GM18873 (cell line): ENCODE data around the gene ARAP1.

Experiments
- ATAC-seq: cut with Tn5 transposase; IDR thresholded peaks from one replicate; pipeline ENCODE4 v1.9.1; 2021; ENCODE audit warnings: mild to moderate bottlenecking, moderate library complexity, moderate number of reproducible peaks; ENCODE audit not compliant: unreplicated experiment, low FRiP score

The ARAP1 gene

DNA sequence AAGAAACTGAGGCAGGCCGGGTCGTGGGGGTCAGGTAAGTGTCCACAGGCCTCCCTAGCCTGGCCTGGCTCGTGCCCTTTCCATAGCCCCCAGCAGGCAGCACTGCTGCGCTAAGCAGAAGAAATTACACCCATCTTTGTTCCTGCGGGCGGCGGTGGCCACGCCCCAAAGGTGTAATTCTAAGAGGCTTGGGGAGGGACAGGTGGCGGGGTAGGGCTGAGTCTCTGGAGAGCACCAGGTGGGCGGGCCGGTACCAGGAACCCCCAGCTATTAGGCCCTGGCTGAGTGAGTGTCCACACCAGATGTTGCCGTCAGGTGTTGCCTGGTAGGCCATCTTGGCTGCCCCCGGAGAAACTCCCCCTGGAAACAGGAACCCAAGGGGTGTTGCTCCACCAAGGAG lies 12.3 kb upstream of the ARAP1 start:
- no peak for ATAC-seq

DNA sequence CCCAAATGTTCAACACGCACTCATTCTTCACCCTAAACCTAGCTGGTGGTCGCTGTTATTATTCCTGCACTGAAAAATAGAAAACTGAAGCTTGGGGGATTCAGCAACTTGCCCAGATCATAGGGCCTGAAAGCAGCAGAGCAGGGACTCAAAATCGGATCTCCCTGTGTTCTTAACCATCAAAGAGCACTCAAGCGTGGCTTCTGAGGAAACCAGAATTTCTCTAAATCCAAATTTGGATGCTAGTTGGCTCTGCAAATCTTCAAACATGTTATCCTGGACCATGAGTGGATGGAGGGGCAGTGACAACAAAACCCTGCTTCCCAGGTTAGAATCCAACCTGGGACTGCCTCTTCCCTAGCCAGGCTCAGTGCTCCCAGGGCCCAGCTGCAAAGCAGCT lies 11.6 kb upstream of the ARAP1 start:
- no peak for ATAC-seq

- ATAC-seq, result peak; percentile 60
Observed at GRCh38 chr11:72762641-72763304, 10.6 kb upstream of the ARAP1 start.

- ATAC-seq, result no peak
Observed at GRCh38 chr11:72760539-72761405, 8.6 kb upstream of the ARAP1 start.

- no peak for ATAC-seq
Observed at GRCh38 chr11:72759468-72759985, 7.3 kb upstream of the ARAP1 start.

DNA sequence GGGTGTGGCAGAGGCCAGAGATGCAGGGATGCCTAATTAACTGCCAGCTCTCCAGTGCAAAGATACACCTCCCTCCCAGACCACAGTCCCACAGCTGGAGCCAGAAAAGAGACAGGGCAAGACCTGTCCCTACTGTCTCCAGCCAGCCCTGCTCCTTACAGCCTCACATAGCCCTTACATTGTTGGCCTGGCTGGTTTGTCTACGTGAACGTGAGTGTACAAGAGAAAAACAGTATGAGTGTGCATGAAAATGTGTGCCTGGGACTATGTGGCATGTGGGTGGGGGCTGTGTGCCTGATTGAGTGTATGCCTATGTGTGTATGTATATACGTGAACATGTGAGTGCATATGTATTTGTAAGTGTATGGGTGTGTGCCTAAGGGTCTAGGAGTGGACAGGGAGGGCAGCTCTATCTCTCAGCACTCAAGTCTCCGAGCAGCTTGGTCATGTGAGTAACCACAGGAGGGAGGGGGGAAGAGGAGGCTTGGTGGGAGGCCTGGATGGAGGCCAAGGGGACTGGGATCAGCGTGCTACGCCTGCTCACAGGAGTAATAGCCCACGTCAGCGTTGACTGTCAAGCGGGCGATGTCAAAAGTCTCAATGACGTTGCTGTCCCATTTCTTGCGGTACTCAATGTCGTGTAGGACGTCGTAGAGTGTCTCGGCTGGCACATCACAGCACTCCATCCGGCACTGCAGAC lies 6.6 kb upstream of the ARAP1 start:
- ATAC-seq, result no peak

DNA sequence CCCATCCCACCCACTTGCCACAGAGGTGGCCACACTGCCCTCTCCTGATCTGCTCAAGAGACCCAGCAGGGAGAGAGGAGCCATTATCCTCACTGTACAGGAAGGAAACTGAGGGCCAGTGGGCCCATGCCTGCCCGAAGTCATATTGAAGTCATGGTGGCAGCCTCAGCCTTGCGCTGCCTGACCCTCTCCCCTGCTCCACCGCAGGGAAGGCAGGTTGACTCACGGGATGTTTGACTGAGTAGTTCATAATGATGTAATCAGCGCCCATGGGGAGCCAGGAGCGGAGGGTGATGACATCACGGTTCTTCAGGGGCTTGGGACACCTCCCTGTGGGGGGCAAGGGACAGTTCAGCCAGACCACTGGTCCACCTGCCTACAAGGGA lies 6.1 kb upstream of the ARAP1 start:
- ATAC-seq, result no peak

DNA sequence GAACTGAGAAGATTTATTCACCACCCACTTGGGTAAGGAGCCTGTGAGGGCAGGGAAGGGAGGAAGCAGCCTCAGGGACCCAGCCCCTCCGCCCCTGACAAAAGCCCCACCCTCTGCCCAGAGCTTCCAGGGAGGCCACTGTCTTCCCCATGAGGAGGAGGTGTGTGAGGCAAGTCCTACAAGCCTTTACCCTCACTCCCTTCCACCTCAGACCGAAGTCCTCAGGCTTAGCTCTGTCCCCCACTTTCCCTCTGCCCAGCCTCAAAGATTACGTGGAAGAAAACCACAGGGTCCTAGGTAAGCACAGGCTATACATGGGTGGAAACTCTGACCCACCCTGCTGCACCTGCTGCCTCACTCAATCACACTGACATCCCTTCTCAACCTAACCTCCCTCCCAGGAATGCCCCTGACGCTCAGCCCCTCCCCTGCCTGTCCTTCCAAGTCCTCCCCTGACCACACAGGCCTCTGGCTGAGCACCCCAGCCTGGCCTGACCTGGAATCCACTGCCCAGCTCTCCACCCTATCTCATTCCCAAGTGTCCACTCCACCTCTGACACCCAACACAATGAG lies 3.6 kb upstream of the ARAP1 start:
- no peak for ATAC-seq

DNA sequence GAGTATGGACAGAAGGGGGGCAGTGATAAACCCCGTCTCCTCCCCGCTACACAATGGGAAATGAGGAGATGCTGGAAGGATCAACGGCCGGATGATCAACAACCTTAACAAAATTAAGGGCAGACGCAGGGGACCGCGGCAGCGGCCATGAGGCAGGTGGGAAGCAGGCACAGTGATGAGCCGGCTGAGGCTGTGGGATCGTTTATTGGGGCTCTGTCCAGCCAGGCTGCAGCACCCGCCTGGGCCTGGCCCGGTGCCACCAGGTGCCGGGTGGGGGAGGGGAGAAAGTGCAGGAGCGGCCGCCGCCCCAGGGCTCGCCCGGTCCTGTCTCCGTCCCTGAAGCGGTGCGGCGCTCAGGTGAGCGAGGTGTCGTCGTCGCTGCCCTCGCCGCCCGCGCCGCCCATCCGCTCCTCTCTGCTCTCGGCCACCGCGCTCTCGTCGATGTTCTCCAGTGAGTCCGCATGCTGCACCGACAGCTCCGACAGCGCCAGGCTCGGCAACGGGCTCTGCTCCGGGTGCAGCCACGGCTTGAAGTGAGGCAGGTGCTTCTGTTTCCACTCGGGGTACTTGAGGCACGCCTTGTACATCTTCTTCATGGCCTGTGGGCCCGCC lies 2.4 kb upstream of the ARAP1 start:
- no peak for ATAC-seq

- ATAC-seq, result no peak
Observed at GRCh38 chr11:72754149-72754543, 1.9 kb upstream of the ARAP1 start.

GRCh38 chr11:72753341-72754148 lies 1.3 kb upstream of the ARAP1 start:
- ATAC-seq, result no peak

- no peak for ATAC-seq
Observed at GRCh38 chr11:72751116-72752087, 806 bp downstream of the ARAP1 start.

- ATAC-seq, result no peak
Observed at GRCh38 chr11:72750556-72751115, 1.6 kb downstream of the ARAP1 start.

DNA sequence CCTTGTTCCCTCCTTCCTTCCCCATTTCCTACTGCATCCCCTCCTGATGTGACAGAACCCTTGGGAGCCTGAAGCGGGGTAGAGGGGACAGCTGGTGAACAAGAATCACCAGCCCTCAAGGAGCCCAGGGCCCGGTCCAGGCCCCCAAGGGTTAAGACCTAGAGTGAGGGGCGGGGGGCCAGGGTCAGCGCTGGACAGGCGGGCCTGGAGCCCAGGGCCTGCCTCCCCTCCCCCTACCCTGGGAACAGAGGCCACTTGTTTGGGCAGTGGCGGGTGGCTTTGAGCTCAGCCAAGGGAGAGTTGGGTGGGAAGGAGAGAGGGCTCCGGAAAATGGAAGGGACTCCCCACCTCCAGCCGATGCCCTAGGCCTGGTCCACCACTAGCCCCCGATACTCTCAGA lies 2.1 kb downstream of the ARAP1 start:
- ATAC-seq, result no peak

DNA sequence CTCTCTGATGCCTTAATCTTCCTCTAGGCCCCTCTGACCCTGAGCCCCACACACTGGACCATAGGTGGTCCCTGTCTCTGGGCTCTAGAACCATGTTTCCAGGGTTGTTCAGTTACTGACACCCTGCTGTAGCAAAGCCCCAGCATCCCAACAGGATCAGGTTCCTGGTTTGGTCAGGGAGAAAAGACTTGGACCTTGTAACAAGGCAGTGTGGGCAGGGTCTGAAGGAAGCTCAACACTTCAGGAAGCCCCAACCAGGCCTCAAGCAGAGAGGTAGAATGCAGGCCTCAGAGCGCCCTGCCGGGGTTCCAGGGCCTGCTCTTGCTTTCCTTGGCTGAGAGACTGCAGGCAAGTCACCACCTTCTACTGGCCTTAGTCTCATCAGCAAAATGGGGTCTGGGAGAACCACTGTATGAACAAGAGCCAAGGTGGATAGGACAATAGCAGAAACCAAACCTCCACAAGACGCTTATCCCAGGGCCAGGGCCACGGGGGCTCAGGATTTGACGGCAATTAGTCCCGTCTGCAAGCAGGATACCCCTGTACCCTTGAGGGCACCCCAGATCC lies 4.8 kb downstream of the ARAP1 start:
- no peak for ATAC-seq

DNA sequence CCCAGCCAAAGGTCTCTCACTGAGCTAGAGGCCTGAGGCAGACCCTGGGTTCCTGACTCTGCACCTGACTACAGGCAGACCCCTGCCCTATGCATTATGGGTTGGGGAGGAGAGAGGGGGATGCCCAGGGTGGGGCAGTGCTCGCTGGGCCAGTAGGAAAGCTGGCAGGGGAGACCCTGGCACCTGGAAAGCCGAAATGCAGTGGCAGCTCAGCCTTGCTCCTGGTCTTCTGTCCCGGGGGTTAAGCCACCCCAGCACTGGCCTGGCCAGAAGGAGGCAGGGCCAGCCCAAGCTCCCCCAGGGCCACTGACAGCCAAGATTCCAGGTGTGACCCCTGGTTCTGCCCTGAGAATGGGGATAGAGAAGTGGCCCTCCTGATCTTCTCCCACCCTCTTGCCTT lies 5.4 kb downstream of the ARAP1 start:
- no peak for ATAC-seq

DNA sequence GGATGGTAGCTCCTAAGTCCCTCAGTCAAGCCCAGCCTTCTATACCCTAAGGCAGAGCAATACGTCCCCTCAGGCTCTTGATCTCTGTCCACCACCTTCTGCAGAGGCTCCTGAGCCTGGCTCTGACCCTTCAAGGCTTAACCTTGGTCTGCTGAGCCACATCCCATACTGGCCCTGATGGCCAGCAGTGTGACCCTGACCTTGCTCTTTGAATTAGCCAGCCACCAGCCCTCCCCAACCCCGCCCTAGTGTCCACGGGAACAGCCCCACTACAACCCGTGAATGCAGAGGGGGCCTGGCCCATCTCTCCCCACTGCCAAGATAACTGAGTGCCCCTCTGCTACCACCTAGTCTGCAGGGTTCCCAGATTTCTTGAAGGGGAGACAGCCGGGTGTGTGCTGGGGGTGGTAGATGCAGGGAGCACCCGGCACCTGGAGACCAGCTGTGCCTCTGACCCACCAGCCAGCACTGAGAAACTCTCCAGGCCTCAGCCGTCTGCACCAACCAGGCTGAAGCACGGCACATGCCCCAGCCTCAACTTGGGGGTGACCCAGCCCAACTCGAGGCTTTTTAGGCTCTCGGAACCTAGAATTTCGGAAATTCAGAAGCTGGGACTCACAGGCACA lies 6.2 kb downstream of the ARAP1 start:
- no peak for ATAC-seq
